HG02798 (cell line): ENCODE measurements around the gene CDRT15.
"Not testable (repeated sequence)": the region's sequence is repeated elsewhere in the genome, so short reads cannot be mapped to it uniquely, and the experiment has no call there.

ENCODE experiments used
- ATAC-seq: cut with Tn5 transposase; IDR thresholded peaks from one replicate; pipeline ENCODE4 v1.9.1; 2021; ENCODE audit warnings: mild to moderate bottlenecking; ENCODE audit not compliant: unreplicated experiment, poor library complexity

The CDRT15 gene

DNA sequence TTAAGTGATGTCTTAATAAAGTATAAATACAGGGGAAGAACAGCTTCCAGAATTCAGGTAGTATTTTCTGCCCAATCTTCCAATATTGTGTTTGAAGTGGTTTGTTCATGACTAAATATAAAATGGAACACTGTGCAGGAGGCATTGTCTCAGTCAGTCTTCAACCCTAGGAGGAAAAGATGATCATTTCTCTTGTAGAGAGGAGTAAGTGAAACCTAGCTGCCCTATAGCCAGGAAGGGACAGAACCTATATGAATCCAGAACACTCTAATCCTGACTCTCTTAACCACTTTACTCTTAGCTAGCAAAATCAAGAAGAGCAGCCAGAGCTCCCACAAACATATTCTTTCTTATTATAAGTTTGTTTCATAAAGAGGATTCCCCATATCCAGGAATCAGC lies 45.2 kb downstream of the CDRT15 start:
- not testable (repeated sequence) for ATAC-seq

DNA sequence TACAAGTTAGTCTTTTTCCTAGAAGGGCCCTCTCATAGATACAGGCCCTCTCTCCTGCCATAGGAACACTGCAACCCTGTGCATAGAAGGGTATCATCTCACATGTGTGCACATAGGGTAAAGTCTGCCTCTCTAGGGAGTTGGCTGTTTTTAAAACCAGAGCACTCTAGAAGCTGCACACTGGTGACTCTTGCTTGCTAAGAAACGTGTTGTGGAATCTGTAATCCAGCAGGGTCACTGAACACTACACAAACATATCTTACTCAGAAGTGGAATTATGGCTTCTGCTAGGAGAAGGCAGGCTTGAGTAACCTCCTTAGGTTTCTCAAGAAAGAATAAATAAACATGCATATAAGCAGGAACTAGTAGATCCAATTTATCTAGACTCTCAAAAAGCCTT lies 45.9 kb downstream of the CDRT15 start:
- not testable (repeated sequence) for ATAC-seq

DNA sequence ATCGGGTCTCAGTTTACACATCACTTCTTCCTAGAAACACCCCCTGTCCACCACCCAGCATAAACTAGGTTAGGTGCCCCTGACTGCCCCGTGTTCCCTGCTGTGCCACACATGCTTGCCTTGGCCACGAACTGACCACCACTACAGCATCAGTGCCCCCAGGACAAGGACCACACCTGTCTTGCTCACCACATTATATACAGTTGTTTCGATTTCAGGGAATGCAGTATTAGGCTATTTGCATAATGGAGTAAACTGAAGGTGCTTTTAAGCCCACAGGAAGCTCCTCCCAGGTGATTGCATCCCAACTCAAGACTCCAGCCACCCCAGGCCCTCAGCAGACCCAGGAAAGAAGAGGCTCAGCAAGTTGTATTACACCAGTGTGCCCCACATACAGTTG lies 50.2 kb downstream of the CDRT15 start:
- ATAC-seq: not testable (repeated sequence)
